HG03521 (cell line): ENCODE data around the gene APEH.
"Not testable (repeated sequence)": the region's sequence is repeated elsewhere in the genome, so short reads cannot be mapped to it uniquely, and the experiment has no call there.

Experiments used
- ATAC-seq: cut with Tn5 transposase; IDR thresholded peaks from one replicate; pipeline ENCODE4 v1.9.1; 2021; ENCODE audit warnings: mild to moderate bottlenecking, moderate library complexity; ENCODE audit not compliant: unreplicated experiment

Gene APEH

DNA sequence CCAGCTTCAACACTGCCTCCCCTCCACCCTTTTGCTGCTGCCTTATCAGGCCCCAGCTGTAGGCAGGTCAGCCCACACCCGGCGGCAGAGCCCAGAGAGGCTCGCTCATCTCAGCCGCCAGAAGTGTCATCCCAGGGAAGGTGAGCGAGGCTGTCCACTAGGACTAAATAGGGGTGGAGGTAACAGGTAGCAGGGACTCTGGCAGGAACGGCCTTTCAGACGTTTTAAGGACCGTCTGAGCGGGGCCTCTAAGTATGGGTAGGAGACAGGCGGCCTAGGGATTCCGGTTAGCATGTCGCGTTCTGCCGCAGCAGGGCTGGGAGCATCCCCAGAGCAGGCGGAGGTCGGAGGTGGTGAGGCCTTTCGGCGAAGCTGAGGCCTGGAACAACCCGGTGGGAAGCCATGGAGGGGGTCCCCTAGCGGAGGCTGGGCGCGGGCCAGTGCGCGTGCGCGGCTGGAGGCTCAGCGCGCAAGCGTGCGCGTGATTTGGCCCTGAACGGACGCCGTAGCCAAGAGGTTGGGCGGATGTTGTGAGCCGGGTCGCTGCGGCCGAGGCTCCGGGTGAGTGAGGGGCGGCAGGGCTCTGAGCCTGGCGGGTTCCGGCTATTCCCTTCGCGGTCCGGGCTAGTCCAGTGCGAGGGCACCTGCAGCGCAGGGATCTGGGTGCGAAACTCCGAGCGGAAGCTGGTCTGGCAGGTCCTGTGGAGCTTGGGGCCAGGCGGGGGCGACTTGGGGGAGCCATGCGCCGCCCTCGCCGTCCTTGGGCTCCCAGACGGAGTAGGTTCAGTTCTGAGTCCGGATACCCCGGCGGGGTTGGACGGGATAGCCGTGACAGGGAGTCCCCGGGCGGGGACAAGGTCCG lies 15.1 kb downstream of the APEH start, which contains the start of the genes MST1 and RNF123:
Gene MST1, minus strand, starts transcription at position 429 of the 862 bp plus-strand sequence. CDS start 783 bp downstream, outside the sequence.
Gene RNF123, plus strand, starts transcription at position 512 of the 862 bp plus-strand sequence. CDS start 1,609 bp downstream, outside the sequence.
- peak; percentile 66 for ATAC-seq

DNA sequence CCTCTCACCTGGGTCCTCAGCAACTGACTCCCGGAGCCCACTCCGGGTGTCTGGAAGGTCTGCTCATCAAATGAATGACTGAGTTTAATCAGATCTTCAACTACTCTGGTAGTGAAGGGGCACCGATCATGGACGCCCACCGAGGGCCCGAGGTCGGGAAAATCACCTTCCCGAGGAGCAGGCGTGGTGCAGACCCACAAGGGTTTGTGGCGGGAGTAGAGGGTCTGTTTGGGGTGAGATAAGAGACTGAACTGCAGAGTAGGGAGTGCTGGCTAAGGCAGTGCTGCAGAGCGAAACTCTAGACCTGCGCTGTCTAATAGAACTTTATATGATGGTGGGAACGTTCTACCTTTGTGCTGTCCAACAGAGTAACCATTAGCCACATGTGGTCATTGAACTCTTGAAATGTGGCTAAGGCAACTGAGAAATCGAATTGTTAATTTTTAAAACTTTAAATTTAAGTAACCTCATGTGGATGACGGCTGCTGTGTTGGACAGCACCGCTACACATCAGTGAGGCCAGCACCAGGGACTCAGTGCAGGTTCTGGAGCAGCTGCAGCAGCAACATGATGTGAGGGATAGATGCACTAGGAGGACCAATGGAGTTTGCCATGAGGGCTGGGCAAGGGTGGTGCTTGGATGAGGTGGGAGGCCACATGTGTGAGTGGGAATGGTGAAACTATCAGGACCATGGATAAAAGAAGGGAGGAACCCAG lies 15.9 kb downstream of the APEH start:
- ATAC-seq = not testable (repeated sequence)

DNA sequence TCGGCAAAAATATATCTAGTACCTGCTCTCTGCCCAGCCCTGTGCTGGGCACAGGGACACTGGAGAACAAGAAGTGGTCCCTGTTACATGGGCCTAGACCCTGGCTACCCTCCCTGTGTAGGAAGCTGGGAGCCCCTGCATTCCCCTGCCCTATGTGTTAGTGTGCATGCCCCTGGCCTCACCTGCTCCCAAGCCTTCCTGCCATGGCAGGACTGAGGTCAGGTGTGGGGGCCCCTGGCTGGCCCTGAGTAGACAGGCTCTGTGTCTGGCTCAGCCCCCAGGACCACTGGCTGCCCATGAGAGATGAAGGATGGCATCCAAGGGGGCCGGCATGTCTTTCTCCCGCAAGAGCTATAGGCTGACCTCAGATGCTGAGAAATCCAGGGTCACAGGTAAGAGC lies 16.7 kb downstream of the APEH start:
- not testable (repeated sequence) for ATAC-seq

GRCh38 chr3:49691481-49691880 lies 17.3 kb downstream of the APEH start:
- ATAC-seq = not testable (repeated sequence)

DNA sequence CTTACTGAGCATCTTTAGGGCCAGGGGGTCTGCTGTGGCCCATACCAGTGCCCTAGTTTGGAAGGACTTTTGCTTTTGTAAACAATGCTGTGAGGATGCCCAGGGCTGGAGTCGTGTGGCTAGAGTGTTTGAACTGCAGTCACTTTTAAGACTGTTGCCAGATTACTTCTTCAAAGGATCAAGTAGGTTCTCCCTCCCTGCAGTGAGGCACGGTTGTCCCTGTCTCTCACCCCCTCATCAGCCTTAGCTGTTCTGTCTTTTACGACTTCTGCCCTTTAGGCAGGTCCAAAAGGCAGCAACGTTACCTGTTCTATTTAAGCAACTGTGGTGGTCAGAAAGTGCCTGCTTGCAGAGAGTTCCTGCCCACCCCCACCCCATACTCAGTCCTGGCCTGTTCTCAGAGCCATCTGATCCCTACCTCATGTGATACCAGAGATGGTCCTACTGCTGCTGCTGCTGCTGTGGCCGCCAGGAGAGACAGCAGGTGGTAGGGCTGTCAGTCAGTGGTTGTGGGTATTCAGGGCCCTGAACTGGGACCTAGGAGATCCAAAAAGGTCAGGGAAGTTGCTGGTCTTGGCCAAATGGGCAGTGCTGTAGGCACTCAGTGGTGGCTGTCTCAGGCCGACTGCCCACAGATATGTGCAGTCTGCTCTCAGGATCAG lies 20.4 kb downstream of the APEH start:
- not testable (repeated sequence) for ATAC-seq

DNA sequence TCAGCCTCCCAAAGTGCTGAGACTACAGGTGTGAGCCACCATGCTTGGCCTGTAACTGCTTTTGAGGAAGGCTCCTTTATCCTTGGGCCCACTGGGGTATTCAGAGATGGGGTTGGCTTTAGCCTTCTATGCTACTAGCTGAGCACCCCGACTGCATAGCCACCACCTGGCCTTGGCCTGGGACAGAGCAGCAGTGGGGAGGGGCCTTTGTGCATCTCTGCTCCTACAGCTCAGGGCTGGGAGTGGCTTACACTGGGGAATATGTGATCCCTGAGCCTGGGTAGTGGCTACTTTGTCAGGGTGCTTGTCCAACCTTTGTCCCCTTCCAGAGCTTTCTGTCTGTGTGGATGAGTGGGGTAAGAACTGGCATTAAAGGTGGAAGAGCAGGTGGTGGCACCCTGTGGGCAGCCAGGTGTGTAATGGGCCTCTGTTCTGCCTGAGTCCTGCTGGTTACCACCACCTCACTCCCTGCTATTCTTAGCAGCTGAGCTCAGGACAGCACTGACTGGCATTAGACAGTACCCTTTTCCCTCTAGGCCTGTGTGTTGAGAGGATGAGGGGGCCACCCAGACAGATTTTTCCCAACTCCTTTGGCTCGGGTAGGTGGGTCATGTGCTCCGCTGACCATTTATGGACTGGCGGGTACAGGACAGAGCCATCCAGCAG lies 21.3 kb downstream of the APEH start:
- not testable (repeated sequence) for ATAC-seq

DNA sequence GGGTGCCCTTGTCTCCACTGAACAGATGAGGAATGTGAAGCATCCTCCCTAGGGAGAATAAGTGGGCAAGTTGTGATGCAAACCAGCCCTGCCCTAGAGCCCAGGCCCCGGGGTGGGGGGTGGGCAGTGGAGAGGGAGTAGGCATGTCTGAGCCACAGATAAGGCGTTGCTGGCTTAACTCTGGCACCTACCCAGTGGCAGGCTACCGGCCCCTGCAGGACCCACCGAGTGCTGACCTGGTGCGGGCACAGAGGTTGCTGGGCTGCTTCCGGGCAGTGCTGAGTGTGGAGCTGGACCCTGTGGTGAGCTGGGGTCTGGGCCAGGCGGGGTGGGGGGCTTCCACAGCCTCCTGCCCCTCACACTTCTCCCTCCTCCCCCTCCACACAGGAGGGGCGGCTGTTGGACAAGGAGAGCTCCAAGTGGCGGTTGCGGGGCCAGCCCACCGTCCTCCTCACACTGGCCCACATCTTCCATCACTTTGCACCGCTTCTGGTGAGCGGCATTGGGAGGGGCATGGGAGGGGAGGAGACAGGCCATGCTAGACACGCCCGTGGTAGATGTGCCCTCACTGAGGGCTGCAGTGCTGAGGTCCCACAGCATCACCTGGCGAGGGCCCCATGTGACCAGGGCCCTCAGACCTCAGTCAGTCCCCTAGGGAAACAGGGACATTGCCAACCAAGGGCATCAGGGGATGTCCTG lies 25.3 kb downstream of the APEH start:
- no peak for ATAC-seq

DNA sequence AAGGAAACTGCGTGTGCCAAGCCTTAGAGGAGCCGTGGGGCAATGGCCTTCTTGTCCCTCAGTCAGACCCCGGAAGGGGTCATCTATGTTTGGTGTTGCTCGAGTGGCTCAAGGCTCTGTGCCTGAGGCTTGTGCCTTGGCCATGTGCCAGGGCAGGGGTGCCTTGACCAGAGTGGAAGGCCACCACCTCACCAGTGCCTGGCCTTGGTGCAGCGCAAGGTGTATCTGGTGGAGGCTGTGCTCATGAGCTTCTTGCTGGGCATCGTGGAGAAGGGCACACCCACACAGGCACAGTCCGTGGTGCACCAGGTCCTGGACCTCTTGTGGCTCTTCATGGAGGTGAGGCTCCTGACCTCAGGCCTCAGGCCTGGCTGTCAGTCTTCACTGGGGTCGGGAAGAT lies 25.9 kb downstream of the APEH start:
- ATAC-seq = no peak

DNA sequence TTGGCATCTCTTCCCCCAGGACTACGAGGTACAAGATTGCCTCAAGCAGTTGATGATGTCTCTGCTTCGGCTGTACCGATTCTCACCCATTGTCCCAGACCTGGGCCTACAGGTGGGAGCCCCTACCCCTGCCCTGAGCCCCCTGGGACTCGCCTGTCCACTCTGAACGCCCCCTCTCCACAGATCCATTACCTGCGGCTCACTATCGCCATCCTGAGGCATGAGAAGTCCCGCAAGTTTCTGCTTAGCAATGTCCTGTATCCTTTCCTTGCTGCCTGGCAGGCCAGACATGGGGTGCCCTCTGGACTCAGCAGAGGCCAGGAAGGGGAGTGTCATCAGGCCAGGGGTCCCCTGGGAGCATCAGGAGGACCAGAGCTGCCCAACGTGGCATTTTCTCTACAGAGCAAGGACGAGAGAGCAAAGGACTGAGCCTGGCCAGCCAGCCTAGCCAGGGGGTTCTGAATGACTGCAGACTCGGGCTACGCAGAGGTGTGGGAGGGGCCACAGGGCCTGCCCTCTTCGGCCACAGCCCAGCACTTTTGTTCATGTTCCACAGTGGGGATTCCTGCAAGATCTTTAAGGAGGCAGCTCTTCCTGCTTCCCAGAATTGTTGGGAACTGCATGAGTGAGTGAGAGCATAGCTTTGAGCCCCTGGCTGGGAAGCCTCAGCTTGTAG lies 26.4 kb downstream of the APEH start:
- ATAC-seq = no peak

DNA sequence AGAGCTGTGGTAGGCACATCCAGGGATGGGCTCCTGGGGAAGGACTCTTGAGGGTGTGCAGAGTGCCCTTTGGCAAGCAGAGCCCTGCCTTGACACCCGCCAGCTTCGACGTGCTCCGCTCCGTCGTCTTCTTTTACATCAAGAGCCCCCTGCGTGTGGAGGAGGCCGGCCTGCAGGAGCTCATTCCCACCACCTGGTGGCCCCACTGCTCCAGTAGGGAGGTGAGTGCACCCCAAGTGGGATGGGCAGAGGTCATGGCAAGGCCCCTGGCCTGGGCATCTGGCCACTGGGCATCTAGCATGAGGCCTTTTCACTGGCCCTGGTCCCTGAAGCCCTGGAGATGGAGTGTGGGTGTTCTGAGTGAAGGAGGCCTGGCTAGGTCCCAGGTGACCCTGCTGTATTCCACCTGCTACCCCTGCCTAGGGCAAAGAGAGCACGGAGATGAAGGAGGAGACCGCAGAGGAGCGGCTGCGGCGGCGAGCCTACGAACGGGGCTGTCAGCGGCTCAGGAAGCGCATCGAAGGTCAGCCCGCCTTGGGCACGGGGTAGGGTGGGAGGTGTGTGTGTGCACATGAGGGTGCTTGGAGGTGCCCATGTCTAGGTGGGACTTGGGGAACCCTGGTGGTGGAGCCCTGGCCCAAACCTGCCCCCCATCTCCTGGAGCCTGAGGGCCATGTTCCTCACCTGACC lies 27.4 kb downstream of the APEH start:
- no peak for ATAC-seq

- ATAC-seq = no peak
These were observed 28.5 kb downstream of the APEH start for GRCh38 chr3:49702672-49703071.

GRCh38 chr3:49703443-49703927 lies 29.3 kb downstream of the APEH start:
- no peak for ATAC-seq

GRCh38 chr3:49703956-49704355 lies 29.8 kb downstream of the APEH start:
- ATAC-seq = no peak

DNA sequence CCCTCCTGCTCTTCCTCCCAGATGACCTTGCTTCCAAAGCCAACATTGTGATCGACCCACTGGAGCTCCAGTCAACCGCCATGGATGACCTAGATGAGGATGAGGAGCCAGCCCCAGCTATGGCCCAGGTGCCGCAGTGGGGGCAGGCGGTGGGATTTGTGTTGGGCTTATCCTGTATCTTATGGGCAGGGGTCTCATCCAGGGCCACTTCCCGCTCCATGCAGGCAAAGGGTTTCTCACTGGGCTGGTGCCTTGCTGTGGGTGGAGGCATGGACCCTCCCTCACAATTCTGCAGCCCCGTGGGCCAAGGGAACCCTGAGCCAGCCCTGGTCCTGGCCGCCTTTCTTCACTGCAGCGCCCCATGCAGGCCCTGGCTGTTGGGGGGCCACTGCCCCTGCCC lies 30.5 kb downstream of the APEH start:
- no peak for ATAC-seq

DNA sequence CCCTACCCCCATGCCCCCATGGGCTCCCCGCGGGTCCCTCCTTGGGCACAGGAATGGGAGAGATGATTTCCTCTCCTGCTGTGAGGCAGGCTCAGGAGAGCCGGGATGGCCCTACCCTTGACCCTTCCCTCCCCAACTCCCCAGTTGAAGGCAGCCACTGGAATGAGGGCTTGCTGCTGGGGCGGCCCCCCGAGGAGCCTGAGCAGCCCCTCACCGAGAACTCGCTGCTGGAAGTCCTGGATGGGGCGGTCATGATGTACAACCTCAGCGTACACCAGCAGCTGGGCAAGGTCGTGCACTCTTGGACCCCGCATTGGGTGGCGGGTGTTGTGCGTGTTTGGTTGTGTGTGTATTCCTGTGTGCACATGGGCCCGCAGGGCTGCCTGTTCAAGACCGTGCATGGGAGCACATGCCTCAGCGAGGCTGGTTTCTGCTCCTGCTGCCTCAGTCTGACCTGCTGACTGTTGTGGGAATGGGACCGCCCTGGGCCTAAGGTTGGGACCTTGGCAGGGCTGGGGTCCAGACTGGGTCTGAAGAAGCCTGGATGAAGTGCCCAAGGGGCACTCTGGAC lies 31.3 kb downstream of the APEH start:
- ATAC-seq = no peak

DNA sequence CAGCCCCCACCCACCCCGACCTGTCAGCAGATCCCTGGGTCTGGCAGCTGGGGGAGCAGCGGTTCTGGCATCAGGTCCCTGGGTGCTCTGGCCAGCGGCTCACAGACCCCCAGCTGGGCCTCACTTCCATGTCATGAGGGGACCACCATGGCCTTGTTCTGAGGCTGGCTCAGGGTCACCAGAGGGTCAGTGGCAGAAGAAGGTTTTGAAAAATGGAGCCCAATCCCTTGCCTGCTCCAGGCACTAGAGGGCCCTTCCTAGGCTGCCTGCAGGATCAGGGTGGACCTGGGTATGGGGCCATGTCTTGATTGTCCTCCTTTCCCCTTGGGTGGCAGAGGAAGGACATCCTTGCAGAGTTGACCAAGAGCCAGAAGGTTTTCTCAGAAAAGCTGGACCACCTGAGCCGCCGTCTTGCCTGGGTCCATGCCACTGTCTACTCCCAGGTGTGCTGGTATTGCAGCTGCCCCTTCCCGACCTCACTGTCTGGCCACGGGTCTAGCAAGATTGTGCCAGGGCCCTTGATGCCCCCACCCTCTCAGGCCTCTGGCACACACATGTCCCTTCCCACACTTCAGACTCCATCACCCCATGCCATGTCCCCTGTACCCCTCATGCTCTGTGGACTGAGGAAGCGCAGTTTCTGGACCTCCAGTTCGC lies 32.4 kb downstream of the APEH start:
- no peak for ATAC-seq

GRCh38 chr3:49707113-49707480 lies 32.9 kb downstream of the APEH start:
- no peak for ATAC-seq

GRCh38 chr3:49709852-49710251 lies 35.7 kb downstream of the APEH start:
- ATAC-seq = no peak
